GM18508 (cell line): ENCODE data around the gene PDGFC.

Source experiments
- ATAC-seq: cut with Tn5 transposase; IDR thresholded peaks from one replicate; pipeline ENCODE4 v1.9.1; 2021; ENCODE audit warnings: moderate number of reproducible peaks; ENCODE audit not compliant: insufficient read depth, unreplicated experiment

PDGFC gene, protein sequence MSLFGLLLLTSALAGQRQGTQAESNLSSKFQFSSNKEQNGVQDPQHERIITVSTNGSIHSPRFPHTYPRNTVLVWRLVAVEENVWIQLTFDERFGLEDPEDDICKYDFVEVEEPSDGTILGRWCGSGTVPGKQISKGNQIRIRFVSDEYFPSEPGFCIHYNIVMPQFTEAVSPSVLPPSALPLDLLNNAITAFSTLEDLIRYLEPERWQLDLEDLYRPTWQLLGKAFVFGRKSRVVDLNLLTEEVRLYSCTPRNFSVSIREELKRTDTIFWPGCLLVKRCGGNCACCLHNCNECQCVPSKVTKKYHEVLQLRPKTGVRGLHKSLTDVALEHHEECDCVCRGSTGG

GRCh38 chr4:156971676-156972378 is at the start of gene PDGFC:
TSS of gene PDGFC (minus strand) at chr4:156971799. CDS start at chr4:156970903, 896 bp downstream.
- no peak for ATAC-seq

- no peak for ATAC-seq
Observed at GRCh38 chr4:157020882-157021281, 49.3 kb upstream of the PDGFC start.

DNA sequence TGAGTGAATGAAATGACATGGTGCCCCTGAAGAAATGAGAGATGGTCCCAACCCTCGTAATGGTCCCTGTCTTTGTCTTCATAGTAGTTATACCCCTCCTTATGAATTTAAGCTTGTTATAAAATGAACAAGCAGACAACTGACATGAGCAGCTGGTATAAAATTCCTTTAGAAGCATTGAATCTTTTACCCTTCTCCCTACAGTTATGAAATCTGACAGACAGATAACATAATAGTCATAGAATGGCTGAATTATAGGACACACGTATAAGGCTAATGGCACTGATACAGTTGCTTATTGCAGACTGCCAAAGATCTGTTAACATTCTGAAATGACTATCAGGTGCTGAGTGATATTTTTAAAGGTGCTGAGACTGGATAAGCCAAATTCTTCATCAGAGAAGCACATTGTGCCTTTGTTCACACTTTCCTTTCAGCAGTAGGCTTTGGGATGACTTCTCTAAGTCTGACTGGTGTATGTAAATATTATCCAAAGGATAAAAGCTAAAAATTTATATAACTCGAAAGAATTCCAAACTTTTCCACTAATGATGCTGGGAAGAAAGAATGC is 47.4 kb upstream of the PDGFC start:
- ATAC-seq, result no peak

DNA sequence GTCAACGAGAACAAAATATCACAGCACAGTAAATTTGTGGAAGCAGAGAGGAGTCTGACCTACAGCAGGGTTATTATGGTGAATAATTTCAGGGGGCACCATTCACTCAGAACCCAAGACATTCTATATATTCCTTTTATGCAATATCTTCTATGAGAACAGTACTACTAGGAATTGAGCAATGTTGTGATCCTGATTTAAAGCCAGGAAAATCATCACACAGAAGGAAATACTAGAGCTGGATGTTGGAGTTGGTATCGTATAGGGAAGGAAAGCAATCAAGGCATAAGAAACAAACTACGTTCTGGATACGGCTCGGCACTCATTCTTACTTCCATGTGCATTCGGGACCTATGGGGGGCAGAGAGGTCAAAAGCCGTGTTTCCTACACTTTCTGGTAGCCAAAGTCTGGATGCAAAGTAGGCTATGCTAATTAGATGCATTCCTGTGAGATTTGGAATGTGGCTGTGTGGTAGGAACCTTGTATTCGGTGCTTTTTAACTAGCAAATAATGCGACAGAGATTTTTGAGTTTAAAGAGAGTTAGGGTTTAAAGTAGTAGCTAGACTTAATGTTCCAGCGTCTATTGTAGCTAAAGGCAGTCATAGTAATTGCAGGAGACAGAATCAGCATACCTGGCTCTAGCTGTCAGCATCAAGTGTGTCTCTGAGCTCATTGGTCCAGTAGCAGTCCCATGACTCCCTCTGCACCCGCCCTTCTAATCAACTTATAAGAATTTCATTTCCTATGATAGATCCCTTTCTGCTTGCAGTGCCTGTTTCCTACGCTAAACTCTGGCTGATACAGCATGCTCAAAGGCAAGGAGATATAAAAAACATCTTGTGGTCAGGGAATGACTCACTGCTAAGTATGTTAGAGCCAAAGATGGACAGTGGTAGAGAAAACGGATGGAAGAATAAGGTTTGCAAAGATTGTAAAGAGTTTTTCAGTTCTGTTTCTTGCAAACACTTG is 43.3 kb upstream of the PDGFC start:
- ATAC-seq, result no peak

GRCh38 chr4:157013656-157014055 is 42.1 kb upstream of the PDGFC start:
- ATAC-seq, result no peak

DNA sequence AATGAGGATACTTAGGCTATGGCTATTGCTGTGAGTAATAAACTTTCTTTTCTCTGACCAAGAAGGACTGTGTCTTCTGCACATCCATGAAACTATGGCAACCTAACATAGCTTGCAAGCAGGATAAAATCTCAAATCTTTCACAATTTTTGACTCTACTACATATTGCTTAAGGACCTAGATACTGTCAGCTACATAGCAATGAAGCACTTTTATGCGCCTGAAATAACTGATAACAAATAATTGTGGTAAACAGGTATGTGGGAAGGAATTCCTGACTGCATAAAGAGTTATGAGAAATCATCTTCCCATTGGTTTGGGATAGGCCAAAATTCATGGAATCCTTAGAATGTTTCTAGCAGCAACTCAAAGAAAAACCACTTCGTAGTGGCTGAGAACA is 41.2 kb upstream of the PDGFC start:
- no peak for ATAC-seq

DNA sequence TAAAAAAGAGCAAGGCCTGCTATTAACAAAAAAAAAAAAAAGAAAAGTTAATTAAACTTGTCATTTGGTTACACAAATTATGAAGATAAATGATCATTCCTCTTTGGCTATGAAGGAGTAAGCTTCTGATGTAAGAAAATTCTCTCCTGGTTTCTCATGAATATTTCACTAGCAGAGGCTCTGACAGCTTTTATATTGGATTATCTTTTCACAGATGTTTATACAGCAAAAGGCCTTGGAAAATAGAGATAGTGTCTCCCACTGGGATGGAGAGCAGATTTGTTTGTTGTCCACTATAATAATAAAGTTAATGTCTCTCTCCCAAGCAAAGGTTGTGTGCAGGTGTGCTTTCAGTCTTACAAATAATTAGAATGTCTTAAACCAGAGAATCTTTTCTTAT is 40.7 kb upstream of the PDGFC start:
- ATAC-seq, result no peak

DNA sequence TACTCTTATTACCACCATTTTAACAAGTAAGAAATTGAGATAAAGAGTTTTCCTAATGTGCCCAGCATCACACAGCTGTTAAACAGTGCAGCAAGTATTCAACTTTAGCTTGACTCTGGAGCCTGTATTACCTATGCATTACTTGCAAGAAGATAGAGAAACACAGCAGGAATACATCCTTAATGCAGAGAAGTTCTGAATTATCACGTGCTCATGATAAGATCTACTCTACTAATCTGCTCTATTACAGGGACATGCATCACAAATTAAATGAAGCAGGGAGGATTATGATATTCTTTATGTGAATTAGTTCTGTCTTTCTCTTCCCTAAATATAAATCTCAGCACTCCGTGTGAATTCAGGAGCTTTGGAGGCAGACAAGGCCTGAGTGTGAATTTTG is 39.0 kb upstream of the PDGFC start:
- no peak for ATAC-seq

DNA sequence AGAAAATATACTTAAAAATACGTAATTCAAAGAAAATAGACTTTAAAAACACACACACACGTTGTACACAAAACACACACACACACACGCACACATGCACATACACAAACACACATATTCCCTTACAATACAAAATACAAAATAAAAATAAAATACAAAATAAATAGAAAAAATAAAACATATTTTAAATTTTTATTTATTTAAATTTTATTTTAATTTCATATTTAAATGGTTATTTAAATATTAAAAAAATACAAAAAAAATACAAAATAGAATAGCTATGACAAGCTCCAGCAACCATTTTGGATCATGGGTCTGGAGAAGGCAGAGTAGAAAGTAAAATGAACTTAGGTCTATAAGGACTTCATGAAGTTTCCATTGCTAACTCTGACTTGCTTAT is 34.2 kb upstream of the PDGFC start:
- no peak for ATAC-seq

DNA sequence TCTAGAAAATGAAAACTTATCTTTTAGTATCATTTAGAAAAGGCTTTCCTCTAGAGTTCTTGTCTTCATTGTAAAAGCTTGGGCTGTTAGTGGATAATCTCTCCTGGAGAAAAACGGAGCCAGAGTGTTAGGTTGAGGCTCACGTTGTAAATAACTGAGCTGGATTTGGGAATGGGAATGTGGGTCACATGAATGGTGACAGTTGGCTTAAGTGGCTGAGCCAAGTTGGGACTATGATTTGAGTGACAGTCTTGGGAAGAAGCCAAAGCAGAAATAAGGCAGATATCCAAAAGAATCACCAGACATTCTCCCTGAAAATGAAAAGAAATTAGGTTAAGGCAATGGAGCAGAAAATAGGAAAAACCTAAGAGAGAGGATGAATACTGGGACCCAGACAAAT is 33.6 kb upstream of the PDGFC start:
- no peak for ATAC-seq

- ATAC-seq, result no peak
Observed at GRCh38 chr4:157004279-157005161, 32.9 kb upstream of the PDGFC start.

- ATAC-seq, result no peak
Observed at GRCh38 chr4:156999175-156999517, 27.5 kb upstream of the PDGFC start.

DNA sequence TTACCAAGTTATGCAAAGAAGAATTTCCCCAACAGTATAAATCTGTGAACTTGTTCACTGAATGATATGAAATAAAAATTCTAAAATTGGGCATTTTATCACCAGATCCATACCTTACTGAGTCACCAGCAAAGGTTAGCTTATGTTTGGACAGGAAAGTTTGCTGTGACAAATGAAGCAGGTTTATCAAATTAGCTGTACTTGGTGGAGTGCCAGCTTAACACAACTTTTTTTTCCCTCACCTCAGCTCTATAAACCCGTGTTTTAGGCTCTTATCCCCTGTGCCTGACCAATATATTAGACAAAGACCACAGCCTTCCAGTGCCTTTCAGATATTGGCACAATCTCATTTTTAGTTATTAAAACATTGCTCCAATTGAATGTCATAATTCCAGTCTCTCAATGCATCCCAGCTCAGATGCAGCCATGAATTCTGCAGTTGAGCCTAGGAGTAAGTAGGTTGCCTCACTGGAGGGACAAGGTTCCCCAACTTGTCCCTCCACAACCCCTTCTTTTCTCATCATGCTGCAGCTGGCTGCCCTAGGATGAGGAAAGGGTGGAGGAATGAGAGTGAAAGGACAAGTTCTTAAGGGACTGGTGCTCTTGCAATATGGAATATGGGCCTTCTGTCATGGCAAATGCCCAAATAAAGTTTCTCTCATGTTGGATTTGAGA is 27.0 kb upstream of the PDGFC start:
- ATAC-seq, result no peak

GRCh38 chr4:156992943-156993342 is 21.3 kb upstream of the PDGFC start:
- ATAC-seq, result no peak

DNA sequence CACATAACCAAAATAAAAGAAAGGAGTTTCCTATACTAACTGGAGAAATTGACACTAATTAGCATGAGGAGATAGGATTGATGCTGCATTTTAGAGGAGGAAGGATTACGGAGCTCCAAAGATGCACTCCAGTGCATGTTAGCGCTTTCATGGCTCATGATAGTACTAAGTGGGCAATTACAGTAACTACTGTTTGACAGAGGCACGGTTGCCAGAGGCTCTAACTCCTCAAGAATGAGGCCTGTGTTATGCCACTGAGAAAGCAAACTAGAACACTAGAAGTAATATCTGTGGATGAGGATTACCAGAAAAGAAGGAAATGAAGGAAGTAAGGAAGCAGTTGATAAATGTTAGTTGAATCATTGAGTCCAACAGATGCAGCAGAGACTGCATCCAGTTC is 19.6 kb upstream of the PDGFC start:
- no peak for ATAC-seq

DNA sequence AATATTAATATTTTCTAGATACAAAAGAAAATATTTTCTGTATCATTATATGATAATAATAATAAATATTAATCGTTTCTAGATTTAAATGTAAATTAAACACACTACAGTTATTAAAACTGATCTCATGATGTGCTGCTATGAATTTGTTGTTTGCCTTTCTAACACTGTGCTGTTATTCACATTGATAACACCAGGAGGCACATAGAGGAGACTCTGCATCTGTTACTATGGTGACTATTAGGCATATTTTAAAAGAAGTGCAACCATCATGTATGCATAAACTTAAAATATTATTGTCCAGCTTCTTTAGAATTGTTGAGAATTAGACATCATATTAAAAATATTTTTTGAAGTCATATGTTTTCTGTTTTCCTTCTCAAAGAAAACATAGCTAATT is 11.8 kb upstream of the PDGFC start:
- no peak for ATAC-seq

DNA sequence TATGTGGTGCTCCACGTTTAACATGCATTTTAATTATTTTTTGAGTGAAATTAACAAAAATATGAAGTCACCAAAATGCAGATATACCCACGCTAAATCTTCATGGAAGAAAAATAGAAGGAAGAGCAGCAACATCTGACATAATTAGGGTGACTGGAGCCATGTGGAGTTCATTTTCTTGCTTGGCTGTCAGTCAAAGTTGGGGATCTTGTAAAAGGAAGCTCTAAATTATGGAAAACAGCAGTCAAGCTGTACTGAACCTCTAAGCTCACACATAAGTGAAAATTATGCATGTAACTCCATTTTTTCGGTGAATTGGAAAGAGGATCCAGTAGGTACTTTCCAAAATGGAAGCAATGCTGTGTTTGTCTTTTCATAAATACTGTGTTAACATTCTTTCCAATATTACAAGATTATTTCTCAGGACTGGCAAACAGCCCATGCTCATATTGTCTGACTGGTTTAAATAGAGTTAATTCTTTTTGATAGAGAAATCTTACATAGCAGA is 9.7 kb upstream of the PDGFC start:
- ATAC-seq, result no peak

DNA sequence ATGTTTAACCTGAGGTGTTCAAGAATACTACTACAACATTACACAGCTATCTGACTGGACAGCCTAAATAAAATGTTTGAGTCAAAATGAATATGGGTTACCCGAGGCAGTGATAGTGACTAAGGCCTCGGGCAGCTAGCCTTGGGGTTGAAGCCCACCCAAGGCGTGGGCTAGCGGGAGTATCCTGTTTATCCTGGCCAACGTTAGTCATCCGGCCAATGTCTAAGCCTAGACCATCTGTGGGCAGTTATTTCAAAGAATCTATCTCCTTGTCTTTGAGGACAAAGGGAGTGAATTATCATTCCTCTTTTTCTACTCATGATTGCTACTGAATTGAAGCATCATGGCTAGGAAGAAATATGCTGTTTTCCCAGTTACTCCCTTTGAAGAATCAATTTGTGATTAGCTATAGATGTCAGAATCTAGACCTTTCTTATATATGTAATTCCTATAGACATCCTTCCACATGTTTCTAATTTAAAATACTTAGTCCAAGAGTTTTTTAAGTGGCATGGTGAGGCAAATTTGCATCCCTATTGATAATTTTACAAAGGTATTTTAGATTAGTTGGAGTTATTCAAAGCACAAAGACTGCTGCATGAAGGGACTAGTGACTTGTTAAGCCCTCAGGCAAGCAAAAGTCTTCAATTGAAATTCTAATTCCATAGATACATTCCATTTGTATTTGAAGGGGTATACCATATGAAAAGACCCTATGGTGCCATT is 6.0 kb upstream of the PDGFC start:
- ATAC-seq, result no peak
